DOHH2 (cell line): ENCODE results near the gene GPRC5D.

Experiments used
- H3F3A ChIP-seq: fragments of 200-600 bp; sonication (generic), shearing (Covaris generic); 2 replicates; pipeline ENCODE4 v1.6.0; 2016; ENCODE audit warnings: antibody characterized with exemption, mild to moderate bottlenecking; ENCODE audit not compliant: control insufficient read depth, insufficient read depth
- H3K27ac ChIP-seq: fragments of 200-600 bp; sonication (generic); 2 replicates; pipeline ENCODE4 v1.5.1; 2014; ENCODE audit warnings: low read depth, mild to moderate bottlenecking, low read length, moderate library complexity
- H3K27me3 ChIP-seq: fragments of 200-600 bp; sonication (generic); 2 replicates; pipeline ENCODE4 v1.6.1; 2014; ENCODE audit warnings: mild to moderate bottlenecking, low read length, mixed read lengths; ENCODE audit not compliant: control insufficient read depth
- H3K36me3 ChIP-seq: fragments of 200-600 bp; sonication (generic); 2 replicates; pipeline ENCODE4 v1.6.1; 2014; ENCODE audit warnings: mild to moderate bottlenecking, low read length, moderate library complexity, mixed read lengths; ENCODE audit not compliant: control insufficient read depth
- H3K4me1 ChIP-seq: fragments of 200-600 bp; sonication (generic); 2 replicates; pipeline ENCODE4 v1.6.1; 2014; ENCODE audit warnings: mild to moderate bottlenecking, low read length, mixed read lengths; ENCODE audit not compliant: control insufficient read depth
- H3K4me2 ChIP-seq: fragments of 200-600 bp; sonication (generic); 2 replicates; pipeline ENCODE4 v1.6.0; 2014; ENCODE audit warnings: mild to moderate bottlenecking, low read length, moderate library complexity
- H3K4me3 ChIP-seq: fragments of 200-600 bp; sonication (generic); 2 replicates; pipeline ENCODE4 v1.5.1; 2014; ENCODE audit warnings: mild to moderate bottlenecking, low read length, mixed read lengths
- H3K79me2 ChIP-seq: fragments of 200-600 bp; sonication (generic); 2 replicates; pipeline ENCODE4 v1.6.1; 2014; ENCODE audit warnings: mild to moderate bottlenecking, low read length, mixed read lengths; ENCODE audit not compliant: control insufficient read depth
- H3K9me2 ChIP-seq: fragments of 200-600 bp; sonication (generic); replicated peaks from 2 replicates; pipeline ENCODE4 v1.6.1; 2014; ENCODE audit warnings: mild to moderate bottlenecking, low read length, mixed read lengths; ENCODE audit not compliant: control insufficient read depth
- H3K9me3 ChIP-seq: fragments of 200-600 bp; sonication (generic); 2 replicates; pipeline ENCODE4 v1.6.1; 2014; ENCODE audit warnings: antibody characterized with exemption, low read length, mixed read lengths; ENCODE audit not compliant: control insufficient read depth, insufficient read depth
- H4K20me1 ChIP-seq: fragments of 200-600 bp; sonication (generic); 2 replicates; pipeline ENCODE4 v1.6.0; 2014; ENCODE audit warnings: low read depth, mild to moderate bottlenecking, antibody characterized with exemption, low read length, moderate library complexity; ENCODE audit not compliant: control insufficient read depth, insufficient read depth
- CTCF ChIP-seq: fragments of 200-600 bp; sonication (generic); IDR thresholded peaks from one replicate; pipeline ENCODE4 v1.5.1; 2014; ENCODE audit warnings: antibody characterized with exemption, mild to moderate bottlenecking, low read depth, low read length; ENCODE audit not compliant: poor library complexity, severe bottlenecking
- EZH2phosphoT487 ChIP-seq: fragments of 200-600 bp; sonication (generic); IDR thresholded peaks from 2 replicates; pipeline ENCODE4 v1.6.1; 2017; ENCODE audit warnings: borderline replicate concordance, mild to moderate bottlenecking, antibody characterized with exemption, low read length, moderate library complexity, mixed read lengths

The GPRC5D gene

GRCh38 chr12:12909228-12909994 is 42.6 kb downstream of the GPRC5D start:
- H3K27ac ChIP-seq, result no peak overlapping the region
- H4K20me1 ChIP-seq, result no peaks in the 10 kb centered on the region
- H3K27me3 ChIP-seq, result peaks cover 5% of the 10 kb centered on the region; the same call in 1 of the 2 replicates
- H3F3A ChIP-seq, result no peaks in the 10 kb centered on the region
- no peaks in the 10 kb centered on the region for H3K79me2 ChIP-seq
- H3K9me3 ChIP-seq, result no peaks in the 10 kb centered on the region
- no peaks in the 10 kb centered on the region for H3K9me2 ChIP-seq
- peaks cover 21% of the 10 kb centered on the region for H3K4me1 ChIP-seq
- H3K4me2 ChIP-seq, result peak overlapping the region; percentile 39
- H3K36me3 ChIP-seq, result no peaks in the 10 kb centered on the region
- H3K4me3 ChIP-seq, result 0 out of 2 replicates have a peak overlapping the region, but pooled peaks have one; percentile 18
- no peak for TF ChIP-seq EZH2phosphoT487
- TF ChIP-seq CTCF, result no peak

GRCh38 chr12:12908711-12909110 is 43.3 kb downstream of the GPRC5D start:
- no peaks in the 10 kb centered on the region for H3F3A ChIP-seq
- H3K4me3 ChIP-seq, result 0 out of 2 replicates have a peak overlapping the region, but pooled peaks have one; percentile 18
- peaks cover 5% of the 10 kb centered on the region; the same call in 1 of the 2 replicates for H3K27me3 ChIP-seq
- H4K20me1 ChIP-seq, result no peaks in the 10 kb centered on the region
- no peaks in the 10 kb centered on the region for H3K36me3 ChIP-seq
- H3K9me2 ChIP-seq, result no peaks in the 10 kb centered on the region
- TF ChIP-seq CTCF, result no peak
- no peaks in the 10 kb centered on the region for H3K79me2 ChIP-seq
- peak overlapping the region; percentile 39 for H3K4me2 ChIP-seq
- no peaks in the 10 kb centered on the region for H3K9me3 ChIP-seq
- H3K27ac ChIP-seq, result no peak overlapping the region
- H3K4me1 ChIP-seq, result peaks cover 21% of the 10 kb centered on the region

- no peaks in the 10 kb centered on the region for H3K9me3 ChIP-seq
- no peaks in the 10 kb centered on the region for H3K36me3 ChIP-seq
- no peak overlapping the region for H3K27ac ChIP-seq
- no peaks in the 10 kb centered on the region for H3F3A ChIP-seq
- H3K27me3 ChIP-seq, result peaks cover 5% of the 10 kb centered on the region; the same call in 1 of the 2 replicates
- H3K9me2 ChIP-seq, result no peaks in the 10 kb centered on the region
- TF ChIP-seq CTCF (no peak), EZH2phosphoT487 (no peak)
- H3K4me1 ChIP-seq, result peaks cover 21% of the 10 kb centered on the region
- no peaks in the 10 kb centered on the region for H4K20me1 ChIP-seq
- no peaks in the 10 kb centered on the region for H3K79me2 ChIP-seq
- no peak overlapping the region for H3K4me3 ChIP-seq
- H3K4me2 ChIP-seq, result no peak overlapping the region
These were observed 43.7 kb downstream of the GPRC5D start for GRCh38 chr12:12908252-12908651.
